OCI-LY3 (cell line): ENCODE results near the gene PHF19.

ENCODE experiments used
- EZH2phosphoT487 ChIP-seq: fragments of 200-600 bp; shearing (Covaris generic); IDR thresholded peaks from 2 replicates; pipeline ENCODE4 v1.6.1; 2018; ENCODE audit warnings: antibody characterized with exemption, mixed run types, low read depth
- TF ChIP-seq, protein P1 (sequence below): fragments of 200-600, 300-600 bp; sonication (generic); IDR thresholded peaks from 2 replicates; pipeline ENCODE4 v1.5.1; 2014; ENCODE audit warnings: antibody characterized with exemption, low read length, low read depth

DNA sequence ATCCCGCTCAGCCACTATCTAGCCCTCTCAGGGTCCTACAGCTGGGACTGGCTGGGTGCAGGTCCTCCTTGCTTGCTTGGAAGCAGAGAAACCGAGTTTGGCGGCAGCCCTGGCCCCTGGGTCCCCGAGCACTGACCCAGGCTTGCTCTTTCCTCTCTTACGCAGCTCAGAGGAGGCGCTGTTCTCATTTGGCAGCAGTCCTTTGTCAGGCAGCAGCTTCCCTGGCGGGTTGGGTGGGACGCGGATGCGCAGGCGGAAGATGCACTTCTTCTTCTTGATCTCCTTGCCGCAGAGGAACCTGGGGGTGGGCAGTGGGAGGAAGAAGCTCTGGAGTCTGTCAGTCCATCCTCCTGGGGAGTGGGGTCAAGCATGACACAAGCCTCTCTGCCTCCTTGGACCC, 14.5 kb downstream of the PHF19 start:
- TF ChIP-seq, protein P1, sequence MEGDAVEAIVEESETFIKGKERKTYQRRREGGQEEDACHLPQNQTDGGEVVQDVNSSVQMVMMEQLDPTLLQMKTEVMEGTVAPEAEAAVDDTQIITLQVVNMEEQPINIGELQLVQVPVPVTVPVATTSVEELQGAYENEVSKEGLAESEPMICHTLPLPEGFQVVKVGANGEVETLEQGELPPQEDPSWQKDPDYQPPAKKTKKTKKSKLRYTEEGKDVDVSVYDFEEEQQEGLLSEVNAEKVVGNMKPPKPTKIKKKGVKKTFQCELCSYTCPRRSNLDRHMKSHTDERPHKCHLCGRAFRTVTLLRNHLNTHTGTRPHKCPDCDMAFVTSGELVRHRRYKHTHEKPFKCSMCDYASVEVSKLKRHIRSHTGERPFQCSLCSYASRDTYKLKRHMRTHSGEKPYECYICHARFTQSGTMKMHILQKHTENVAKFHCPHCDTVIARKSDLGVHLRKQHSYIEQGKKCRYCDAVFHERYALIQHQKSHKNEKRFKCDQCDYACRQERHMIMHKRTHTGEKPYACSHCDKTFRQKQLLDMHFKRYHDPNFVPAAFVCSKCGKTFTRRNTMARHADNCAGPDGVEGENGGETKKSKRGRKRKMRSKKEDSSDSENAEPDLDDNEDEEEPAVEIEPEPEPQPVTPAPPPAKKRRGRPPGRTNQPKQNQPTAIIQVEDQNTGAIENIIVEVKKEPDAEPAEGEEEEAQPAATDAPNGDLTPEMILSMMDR, result no peak
- TF ChIP-seq EZH2phosphoT487, result no peak
